K562 (cell line): ENCODE data around the gene FBP1. TPM values are rescaled to one million over a fixed set of nuclear protein-coding genes. Genes with fewer than 3 reads are reported as not detected.

ENCODE experiments used
- BRD9 ChIP-seq: fragments of 450-650 bp; IDR thresholded peaks from 2 replicates; pipeline ENCODE4 v1.6.1; 2018; ENCODE audit warnings: low read depth; ENCODE audit not compliant: partially characterized antibody
- CBFA2T3 ChIP-seq: fragments of 450-650 bp; IDR thresholded peaks from 2 replicates; pipeline ENCODE4 v1.6.1; 2017
- CHD2 ChIP-seq: IDR thresholded peaks from 2 replicates; pipeline ENCODE4 v1.6.1; 2011; ENCODE audit warnings: low read depth, low read length
- CREBBP ChIP-seq: IDR thresholded peaks from one replicate; pipeline ENCODE4 v1.6.1; 2012; ENCODE audit warnings: low read depth, mild to moderate bottlenecking, control low read depth, inconsistent platforms, low read length
- HDAC3 ChIP-seq: fragments of 450-650 bp; IDR thresholded peaks from 2 replicates; pipeline ENCODE4 v1.6.1; 2018; ENCODE audit warnings: borderline replicate concordance, mild to moderate bottlenecking, moderate library complexity; ENCODE audit not compliant: partially characterized antibody
- HSF4 ChIP-seq: fragments of 250-450 bp; sonication (Bioruptor Pico); IDR thresholded peaks from 2 replicates; pipeline ENCODE4 v2.1.2; 2022; ENCODE audit warnings: mild to moderate bottlenecking, moderate library complexity, borderline replicate concordance
- NR3C1 ChIP-seq: sonication (generic); formaldehyde crosslinking; IDR thresholded peaks from 2 replicates; pipeline ENCODE4 v1.8.1; 2022; ENCODE audit warnings: missing genetic modification reagents
- POLR2B ChIP-seq: fragments of 450-650 bp; IDR thresholded peaks from 2 replicates; pipeline ENCODE4 v1.6.1; 2018; ENCODE audit warnings: low read depth; ENCODE audit not compliant: partially characterized antibody
- RBM22 ChIP-seq: fragments of 200-400 bp; formaldehyde crosslinking; IDR thresholded peaks from 2 replicates; pipeline ENCODE4 v1.6.1; 2018; ENCODE audit warnings: low read length, low read depth; ENCODE audit not compliant: poor library complexity, severe bottlenecking
- SAFB2 ChIP-seq: fragments of 200-400 bp; formaldehyde crosslinking; IDR thresholded peaks from 2 replicates; pipeline ENCODE4 v1.6.1; 2018; ENCODE audit warnings: borderline replicate concordance, low read length, low read depth, moderate library complexity; ENCODE audit not compliant: severe bottlenecking
- SNIP1 ChIP-seq: fragments of 450-650 bp; IDR thresholded peaks from 2 replicates; pipeline ENCODE4 v1.7.1; 2017; ENCODE audit warnings: low read depth, mild to moderate bottlenecking
- TFAM ChIP-seq: fragments of 250-450 bp; sonication (Bioruptor Pico); conservative IDR thresholded peaks from 2 replicates; pipeline ENCODE4 v1.5.0; 2021; ENCODE audit warnings: mild to moderate bottlenecking, moderate library complexity
- ZBTB17 ChIP-seq: fragments of 450-650 bp; formaldehyde crosslinking; IDR thresholded peaks from 2 replicates; pipeline ENCODE4 v1.4.0; 2020; ENCODE audit warnings: mild to moderate bottlenecking
- ZFP1 ChIP-seq: fragments of 450-650 bp; formaldehyde crosslinking; IDR thresholded peaks from 2 replicates; pipeline ENCODE4 v1.4.0; 2020; ENCODE audit warnings: mild to moderate bottlenecking, mixed read lengths
- ZNF253 ChIP-seq: fragments of 250-450 bp; sonication (Bioruptor Pico); conservative IDR thresholded peaks from 2 replicates; pipeline ENCODE4 v1.6.1; 2021; ENCODE audit warnings: mild to moderate bottlenecking
- polyA plus RNA-seq, 8 experiments: library from polyadenylated mRNA; depleted of rRNA in 4 of 8; stranded (reverse) in 5 of 8; unstranded in 3 of 8; fragments of >200 nt; fragmentation: Nextera tagmentation in 2 of 8; fragmentation: Illumina TruSeq in 1 of 8; extraction: Ambion mirVana in 2 of 8; extraction: Trizol in 1 of 8; gene quantifications; 2 replicates each; pipeline versions ENCODE4 v1.2.1 to v1.2.3, GENCODE V29; 2011 to 2014; ENCODE audit warnings: inconsistent platforms in 1 of 8, missing spikeins in 1 of 8
- total RNA-seq, 7 experiments: library from RNA; depleted of rRNA in 6 of 7; stranded (reverse); fragments of >200 nt in 6 of 7; fragmentation: Illumina TruSeq in 2 of 7; extraction: Trizol in 2 of 7; gene quantifications; 2 replicates each; pipeline versions ENCODE4 v1.2.1 to v1.2.3, GENCODE V29; 2011 to 2021; ENCODE audit warnings: low replicate concordance in 1 of 7
- TF ChIP-seq, protein P1 (sequence below): fragments of 250-450 bp; sonication (Bioruptor Pico); IDR thresholded peaks from 2 replicates; pipeline ENCODE4 v1.4.0; 2020; ENCODE audit warnings: borderline replicate concordance
- TF ChIP-seq, protein P2 (sequence below): sonication (generic); formaldehyde crosslinking; IDR thresholded peaks from 2 replicates; pipeline ENCODE4 v1.9.0; 2022; ENCODE audit warnings: mild to moderate bottlenecking, missing genetic modification reagents
- TF ChIP-seq, protein P3 (sequence below): IDR thresholded peaks from 3 replicates; pipeline ENCODE4 v1.6.1; 2011; ENCODE audit warnings: borderline replicate concordance, mild to moderate bottlenecking, moderate library complexity; ENCODE audit not compliant: insufficient read length; ENCODE audit errors: extremely low read depth
- TF ChIP-seq, protein P4 (sequence below): fragments of 450-650 bp; IDR thresholded peaks from 2 replicates; pipeline ENCODE4 v1.6.1; 2016; ENCODE audit warnings: borderline replicate concordance
- TF ChIP-seq, protein P5 (sequence below): fragments of 250-450 bp; sonication (Bioruptor Pico); IDR thresholded peaks from 2 replicates; pipeline ENCODE4 v1.8.0; 2022; ENCODE audit warnings: moderate library complexity, mild to moderate bottlenecking, inconsistent platforms

Gene FBP1
- total and polyA plus RNA-seq, 9 of the 15 experiments (the other 6 are each of a cell fraction or from before 2014, with no cell fraction given), result 0.24 TPM; not detected in 8

DNA sequence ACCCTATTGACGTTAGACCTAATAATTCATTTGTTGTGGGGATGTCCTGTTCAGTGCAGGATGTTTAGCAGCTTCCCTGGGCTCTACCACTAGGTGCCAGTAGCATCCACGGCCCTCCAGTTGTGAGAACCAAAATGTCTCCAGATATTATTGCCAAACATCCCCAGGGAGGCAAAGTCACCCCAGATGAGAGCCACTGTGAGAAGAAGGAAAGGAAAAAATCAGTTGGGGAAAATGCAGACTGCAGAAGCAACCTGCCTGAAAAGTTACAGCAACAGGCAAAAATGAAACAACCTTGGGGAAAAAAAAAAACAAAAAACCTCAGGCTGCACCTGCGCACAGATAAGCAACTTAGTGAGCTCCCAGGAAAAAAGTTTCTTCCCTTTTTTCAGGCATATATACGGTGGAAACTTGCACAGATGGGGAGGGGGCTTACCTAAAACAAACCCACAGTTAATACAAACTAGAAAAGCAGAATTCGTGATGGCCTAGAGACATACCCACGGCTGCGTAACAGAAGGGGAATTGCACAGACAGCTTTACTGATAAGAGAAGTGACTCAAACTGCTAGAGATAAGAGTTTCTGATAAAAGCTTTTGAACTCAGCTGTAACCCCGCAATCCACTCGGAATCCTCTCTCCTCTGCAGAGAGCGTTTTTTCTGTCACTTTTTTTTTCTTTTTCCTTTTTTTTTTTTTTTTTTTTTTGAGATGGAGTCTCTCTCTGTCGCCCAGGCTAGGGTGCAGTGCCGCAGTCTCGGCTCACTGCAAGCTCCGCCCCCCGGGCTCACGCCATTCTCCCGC lies 29.8 kb upstream of the FBP1 start (continued):
- TF ChIP-seq CREBBP, result no peak
- TF ChIP-seq POLR2B, result no peak
- TF ChIP-seq, protein P1, sequence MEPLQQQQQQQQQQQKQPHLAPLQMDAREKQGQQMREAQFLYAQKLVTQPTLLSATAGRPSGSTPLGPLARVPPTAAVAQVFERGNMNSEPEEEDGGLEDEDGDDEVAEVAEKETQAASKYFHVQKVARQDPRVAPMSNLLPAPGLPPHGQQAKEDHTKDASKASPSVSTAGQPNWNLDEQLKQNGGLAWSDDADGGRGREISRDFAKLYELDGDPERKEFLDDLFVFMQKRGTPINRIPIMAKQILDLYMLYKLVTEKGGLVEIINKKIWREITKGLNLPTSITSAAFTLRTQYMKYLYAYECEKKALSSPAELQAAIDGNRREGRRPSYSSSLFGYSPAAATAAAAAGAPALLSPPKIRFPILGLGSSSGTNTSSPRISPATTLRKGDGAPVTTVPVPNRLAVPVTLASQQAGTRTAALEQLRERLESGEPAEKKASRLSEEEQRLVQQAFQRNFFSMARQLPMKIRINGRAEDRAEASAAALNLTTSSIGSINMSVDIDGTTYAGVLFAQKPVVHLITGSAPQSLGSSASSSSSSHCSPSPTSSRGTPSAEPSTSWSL (CRISPR knock-in tag), result no peak
- TF ChIP-seq RBM22, result no peak
- TF ChIP-seq, protein P2, sequence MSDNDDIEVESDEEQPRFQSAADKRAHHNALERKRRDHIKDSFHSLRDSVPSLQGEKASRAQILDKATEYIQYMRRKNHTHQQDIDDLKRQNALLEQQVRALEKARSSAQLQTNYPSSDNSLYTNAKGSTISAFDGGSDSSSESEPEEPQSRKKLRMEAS (CRISPR knock-in tag), result no peak
- no peak for TF ChIP-seq ZNF253 (CRISPR knock-in tag)
- TF ChIP-seq, protein P3, sequence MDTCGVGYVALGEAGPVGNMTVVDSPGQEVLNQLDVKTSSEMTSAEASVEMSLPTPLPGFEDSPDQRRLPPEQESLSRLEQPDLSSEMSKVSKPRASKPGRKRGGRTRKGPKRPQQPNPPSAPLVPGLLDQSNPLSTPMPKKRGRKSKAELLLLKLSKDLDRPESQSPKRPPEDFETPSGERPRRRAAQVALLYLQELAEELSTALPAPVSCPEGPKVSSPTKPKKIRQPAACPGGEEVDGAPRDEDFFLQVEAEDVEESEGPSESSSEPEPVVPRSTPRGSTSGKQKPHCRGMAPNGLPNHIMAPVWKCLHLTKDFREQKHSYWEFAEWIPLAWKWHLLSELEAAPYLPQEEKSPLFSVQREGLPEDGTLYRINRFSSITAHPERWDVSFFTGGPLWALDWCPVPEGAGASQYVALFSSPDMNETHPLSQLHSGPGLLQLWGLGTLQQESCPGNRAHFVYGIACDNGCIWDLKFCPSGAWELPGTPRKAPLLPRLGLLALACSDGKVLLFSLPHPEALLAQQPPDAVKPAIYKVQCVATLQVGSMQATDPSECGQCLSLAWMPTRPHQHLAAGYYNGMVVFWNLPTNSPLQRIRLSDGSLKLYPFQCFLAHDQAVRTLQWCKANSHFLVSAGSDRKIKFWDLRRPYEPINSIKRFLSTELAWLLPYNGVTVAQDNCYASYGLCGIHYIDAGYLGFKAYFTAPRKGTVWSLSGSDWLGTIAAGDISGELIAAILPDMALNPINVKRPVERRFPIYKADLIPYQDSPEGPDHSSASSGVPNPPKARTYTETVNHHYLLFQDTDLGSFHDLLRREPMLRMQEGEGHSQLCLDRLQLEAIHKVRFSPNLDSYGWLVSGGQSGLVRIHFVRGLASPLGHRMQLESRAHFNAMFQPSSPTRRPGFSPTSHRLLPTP, result no peak
- TF ChIP-seq NR3C1 (CRISPR knock-in tag), result no peak
- no peak for TF ChIP-seq BRD9
- no peak for TF ChIP-seq ZBTB17 (CRISPR knock-in tag)
- no peak for TF ChIP-seq CHD2
- TF ChIP-seq HSF4 (CRISPR knock-in tag), result no peak
- no peak for TF ChIP-seq TFAM (CRISPR knock-in tag)
- no peak for TF ChIP-seq ZFP1
- TF ChIP-seq, protein P4, sequence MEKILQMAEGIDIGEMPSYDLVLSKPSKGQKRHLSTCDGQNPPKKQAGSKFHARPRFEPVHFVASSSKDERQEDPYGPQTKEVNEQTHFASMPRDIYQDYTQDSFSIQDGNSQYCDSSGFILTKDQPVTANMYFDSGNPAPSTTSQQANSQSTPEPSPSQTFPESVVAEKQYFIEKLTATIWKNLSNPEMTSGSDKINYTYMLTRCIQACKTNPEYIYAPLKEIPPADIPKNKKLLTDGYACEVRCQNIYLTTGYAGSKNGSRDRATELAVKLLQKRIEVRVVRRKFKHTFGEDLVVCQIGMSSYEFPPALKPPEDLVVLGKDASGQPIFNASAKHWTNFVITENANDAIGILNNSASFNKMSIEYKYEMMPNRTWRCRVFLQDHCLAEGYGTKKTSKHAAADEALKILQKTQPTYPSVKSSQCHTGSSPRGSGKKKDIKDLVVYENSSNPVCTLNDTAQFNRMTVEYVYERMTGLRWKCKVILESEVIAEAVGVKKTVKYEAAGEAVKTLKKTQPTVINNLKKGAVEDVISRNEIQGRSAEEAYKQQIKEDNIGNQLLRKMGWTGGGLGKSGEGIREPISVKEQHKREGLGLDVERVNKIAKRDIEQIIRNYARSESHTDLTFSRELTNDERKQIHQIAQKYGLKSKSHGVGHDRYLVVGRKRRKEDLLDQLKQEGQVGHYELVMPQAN, result no peak; the same call in 1 of the 2 replicates
- TF ChIP-seq SAFB2, result no peak
- TF ChIP-seq CBFA2T3, result peak; percentile 72
- TF ChIP-seq, protein P5, sequence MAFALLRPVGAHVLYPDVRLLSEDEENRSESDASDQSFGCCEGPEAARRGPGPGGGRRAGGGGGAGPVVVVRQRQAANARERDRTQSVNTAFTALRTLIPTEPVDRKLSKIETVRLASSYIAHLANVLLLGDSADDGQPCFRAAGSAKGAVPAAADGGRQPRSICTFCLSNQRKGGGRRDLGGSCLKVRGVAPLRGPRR, result no peak
- TF ChIP-seq SNIP1, result no peak
- TF ChIP-seq HDAC3, result no peak
